Vagina (tissue), 2 donors: ENCODE results near the gene ACADVL.

Source experiments
- CTCF ChIP-seq, 3 experiments: fragments of 450-650 bp in 2 of 3; fragments of 200-600 bp in 1 of 3; sonication (generic) in 1 of 3; IDR thresholded peaks; one replicate each; pipeline ENCODE4 v1.5.1; 2017 to 2019; ENCODE audit warnings: antibody characterized with exemption in 3 of 3, mild to moderate bottlenecking in 2 of 3, moderate library complexity in 2 of 3
- POLR2A ChIP-seq, 2 donors: fragments of 450-650 bp; IDR thresholded peaks; one replicate each; pipeline ENCODE4 v1.6.1; 2017; ENCODE audit warnings: antibody characterized with exemption in 2 of 2, mild to moderate bottlenecking in 2 of 2, moderate library complexity in 2 of 2

DNA sequence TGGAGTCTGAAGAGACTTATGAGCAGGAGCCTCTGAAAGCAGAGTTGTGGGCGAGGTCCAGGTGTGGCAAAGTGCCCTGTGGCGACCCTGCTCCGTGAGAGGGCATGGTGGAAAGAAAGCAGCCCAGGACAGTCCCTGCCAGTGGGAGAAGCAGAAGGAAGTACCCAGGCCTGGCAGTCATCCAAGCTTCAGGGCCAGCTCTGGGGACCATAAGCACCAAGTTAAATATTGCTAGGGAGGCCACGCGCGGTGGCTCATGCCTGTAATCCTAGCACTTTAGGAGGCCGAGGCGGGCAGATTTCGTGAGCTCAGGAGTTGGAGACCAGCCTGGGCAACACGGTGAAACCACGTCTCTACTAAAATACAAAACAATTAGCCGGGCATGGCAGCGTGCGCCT, 35.6 kb upstream of the ACADVL start:
- TF ChIP-seq CTCF (IDR thresholded peaks at IDR 0.05) (no peak), POLR2A (IDR thresholded peaks at IDR 0.05) (no peak)
